Cardiac fibroblast (primary cell): ENCODE data around the gene COL11A2.

Experiments
- DNase-seq, 2 donors: peaks; one replicate each; pipeline versions ENCODE4 v3.0.0 to v3.0.0-alpha.2; 2010; ENCODE audit warnings: low read depth in 2 of 2
- H3K4me3 ChIP-seq, 2 donors: replicated peaks in 1 of 2; 1 replicate in 1 of 2; 2 replicates in 1 of 2; pipeline ENCODE4 v1.5.1; 2011; ENCODE audit warnings: low read depth in 2 of 2, low read length in 2 of 2, mild to moderate bottlenecking in 2 of 2, moderate library complexity in 1 of 2
- CTCF ChIP-seq: IDR thresholded peaks from one replicate; pipeline ENCODE4 v1.5.1; 2011; ENCODE audit warnings: low read depth, mild to moderate bottlenecking, low read length, inconsistent platforms

COL11A2 gene

GRCh38 chr6:33117811-33118277 lies 74.4 kb downstream of the COL11A2 start:
- no peak overlapping the region for H3K4me3 ChIP-seq
- no peak for DNase-seq
- no peak for TF ChIP-seq CTCF

GRCh38 chr6:33116841-33117711 lies 75.2 kb downstream of the COL11A2 start:
- TF ChIP-seq CTCF, result no peak
- no peak overlapping the region for H3K4me3 ChIP-seq
- peak in 1 of 2 donors; percentile 6 for DNase-seq

GRCh38 chr6:33116417-33116816 lies 75.8 kb downstream of the COL11A2 start:
- H3K4me3 ChIP-seq, result no peak overlapping the region

GRCh38 chr6:33114406-33114805 lies 77.9 kb downstream of the COL11A2 start:
- TF ChIP-seq CTCF, result no peak
- no peak for DNase-seq
- no peak overlapping the region for H3K4me3 ChIP-seq

More at GRCh38 chr6:33116417-33116816, 75.8 kb downstream of the COL11A2 start:
- no peak for TF ChIP-seq CTCF
- no peak for DNase-seq

- no peak for TF ChIP-seq CTCF
- no peak for DNase-seq
- H3K4me3 ChIP-seq, result no peak overlapping the region
Measured at GRCh38 chr6:33113755-33114154, 78.5 kb downstream of the COL11A2 start.
